Stimulated activated effector memory CD8-positive, alpha-beta T cell treated with anti-CD3 and anti-CD28 coated beads, Interleukin-12 subunit alpha, Interleukin-12 subunit beta, amount 100 ng/mL, for 72 hours (primary cell): ENCODE data around the gene GUCA1A.
"Not testable (repeated sequence)": the region's sequence is repeated elsewhere in the genome, so short reads cannot be mapped to it uniquely, and the experiment has no call there.

Source experiments
- ATAC-seq: fragments of 150-1000 bp; cut with Tn5 transposase; 2 replicates; pipeline ENCODE4 v1.10.0; 2021
- DNase-seq, 2 donors: peaks; one replicate each; pipeline ENCODE4 v3.0.0; 2021 to 2022; ENCODE audit warnings: low spot score in 2 of 2
- H3K27ac Mint-ChIP-seq: one replicate; pipeline ENCODE4 v1.8.0; 2022; ENCODE audit warnings: mild to moderate bottlenecking, mixed read lengths
- H3K36me3 Mint-ChIP-seq: one replicate; pipeline ENCODE4 v1.8.0; 2022; ENCODE audit warnings: mild to moderate bottlenecking, mixed read lengths
- H3K4me1 Mint-ChIP-seq: one replicate; pipeline ENCODE4 v1.8.0; 2022; ENCODE audit warnings: mixed read lengths
- H3K4me3 Mint-ChIP-seq: one replicate; pipeline ENCODE4 v1.8.0; 2022; ENCODE audit warnings: mild to moderate bottlenecking, mixed read lengths
- H3K9me3 Mint-ChIP-seq: one replicate; pipeline ENCODE4 v1.8.0; 2022; ENCODE audit warnings: mixed read lengths

GUCA1A gene

DNA sequence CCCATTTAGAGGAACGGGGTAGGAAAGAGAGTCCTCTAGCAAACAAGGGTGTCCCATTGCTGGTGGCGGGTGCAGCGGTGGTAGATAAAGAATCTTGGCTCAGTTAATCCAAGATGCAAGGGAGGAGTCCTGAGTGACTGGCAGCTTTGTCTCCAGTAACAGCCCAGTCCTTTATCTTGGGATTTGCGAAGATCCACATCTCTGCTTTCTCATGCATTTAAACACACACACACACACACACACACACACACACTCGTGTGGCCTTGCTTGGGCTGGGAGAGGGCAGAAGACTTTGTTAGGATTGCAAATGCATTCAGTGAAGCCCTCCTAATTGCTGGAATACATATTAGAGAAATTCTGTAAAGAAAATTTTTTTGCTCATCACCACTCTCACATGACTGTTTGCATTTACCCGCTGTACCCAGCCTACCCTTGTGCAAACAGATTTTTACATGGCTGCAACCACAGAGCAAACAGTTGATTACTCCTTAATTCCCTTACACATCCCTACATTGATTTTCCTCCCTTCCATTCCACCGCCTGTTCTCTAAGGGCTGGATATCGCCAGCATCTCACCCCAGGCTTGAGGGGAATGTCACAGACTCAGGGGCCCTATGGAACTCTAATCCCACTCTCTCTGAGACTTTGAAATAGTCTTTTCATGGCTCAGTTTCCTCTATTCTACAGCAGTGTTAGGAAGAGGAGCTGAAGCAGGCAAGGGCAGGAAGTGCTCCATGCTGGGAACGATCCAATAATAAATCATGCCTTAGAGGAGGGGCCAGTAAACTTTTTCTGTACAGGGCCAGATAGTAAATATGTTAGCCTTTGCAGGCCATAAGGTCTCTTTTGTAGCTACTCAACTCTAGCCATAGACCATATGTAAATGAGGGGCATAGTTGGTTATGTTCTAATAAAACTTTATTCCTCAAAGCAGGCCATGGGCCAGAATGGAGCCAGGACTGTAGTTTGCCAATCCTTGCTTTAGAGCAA lies 34.2 kb upstream of the GUCA1A start:
- no peak overlapping the region for H3K4me3 Mint-ChIP-seq
- peaks cover 17% of the 10 kb centered on the region for H3K4me1 Mint-ChIP-seq

DNA sequence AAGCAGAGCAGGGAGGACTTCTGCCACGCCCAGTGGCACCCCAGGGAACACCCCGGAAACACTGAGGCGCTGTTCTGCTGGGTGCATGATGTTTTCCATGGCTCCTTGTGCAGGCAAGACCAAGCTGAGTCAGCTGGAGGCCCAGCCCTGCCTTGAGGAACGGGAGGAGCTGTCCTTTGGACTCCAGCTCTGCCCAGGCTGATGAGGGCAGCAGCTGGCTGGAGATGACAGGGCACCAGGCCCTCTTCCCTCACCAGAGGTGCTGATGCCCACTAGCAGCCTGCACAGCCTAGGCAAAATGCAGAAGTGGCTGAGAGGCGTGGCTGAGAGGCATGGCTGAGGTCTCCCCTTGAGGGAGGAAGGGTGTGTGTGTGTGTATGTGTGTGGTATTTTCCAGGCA lies 33.1 kb upstream of the GUCA1A start:
- Mint-ChIP-seq H3K4me1 (peaks cover 17% of the 10 kb centered on the region), H3K4me3 (no peak overlapping the region), H3K36me3 (no peaks in the 10 kb centered on the region), H3K27ac (no peak overlapping the region), H3K9me3 (no peaks in the 10 kb centered on the region)
- ATAC-seq = no peak
- DNase-seq = no peak

More for the DNA sequence above, 34.2 kb upstream of the GUCA1A start:
- no peak for DNase-seq
- ATAC-seq = no peak
- Mint-ChIP-seq H3K9me3 (no peaks in the 10 kb centered on the region), H3K36me3 (no peaks in the 10 kb centered on the region), H3K27ac (no peak overlapping the region)

DNA sequence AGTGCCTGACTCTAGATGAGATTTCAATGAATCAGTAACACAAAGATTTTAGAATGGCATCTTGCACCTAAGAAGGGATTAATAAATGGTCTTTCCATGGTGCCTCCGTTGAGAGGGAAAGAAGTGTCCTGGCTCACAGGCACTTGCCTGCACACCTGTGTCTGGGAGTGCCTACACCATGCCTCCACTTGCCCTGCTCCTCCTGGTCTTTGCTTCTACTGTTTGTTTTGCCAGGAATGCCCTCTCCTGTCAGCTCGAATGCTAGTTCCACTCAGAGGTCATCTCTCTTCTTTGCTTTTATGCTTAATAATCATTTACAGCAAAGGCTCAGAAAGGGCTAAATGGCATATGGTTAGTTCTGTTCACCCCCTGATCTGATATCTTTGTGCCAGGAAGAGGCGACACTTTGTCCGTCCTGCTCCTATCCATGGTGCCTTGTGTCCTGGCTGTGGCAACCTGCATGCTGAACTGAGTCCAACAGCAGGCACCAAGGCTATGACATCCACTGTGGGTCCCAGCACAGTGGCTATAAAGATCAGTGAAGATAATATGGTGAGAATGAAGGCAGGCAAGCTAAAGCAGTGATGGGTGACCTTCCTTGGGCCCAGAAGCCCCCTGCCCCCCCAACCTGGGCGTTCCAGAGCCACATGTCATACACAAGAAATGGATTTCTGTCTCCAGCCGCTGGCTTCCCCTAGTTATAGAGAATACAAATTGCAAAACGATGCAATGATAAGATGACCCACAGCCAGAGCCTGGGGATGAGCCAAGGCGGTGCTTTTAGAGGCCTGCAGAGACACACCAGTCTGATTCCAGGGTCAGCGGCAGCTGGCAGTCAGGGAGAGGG lies 32.2 kb upstream of the GUCA1A start:
- ATAC-seq = no peak
- Mint-ChIP-seq H3K4me1 (peaks cover 17% of the 10 kb centered on the region), H3K9me3 (no peaks in the 10 kb centered on the region), H3K36me3 (no peaks in the 10 kb centered on the region), H3K4me3 (no peak overlapping the region), H3K27ac (no peak overlapping the region)
- DNase-seq = no peak

DNA sequence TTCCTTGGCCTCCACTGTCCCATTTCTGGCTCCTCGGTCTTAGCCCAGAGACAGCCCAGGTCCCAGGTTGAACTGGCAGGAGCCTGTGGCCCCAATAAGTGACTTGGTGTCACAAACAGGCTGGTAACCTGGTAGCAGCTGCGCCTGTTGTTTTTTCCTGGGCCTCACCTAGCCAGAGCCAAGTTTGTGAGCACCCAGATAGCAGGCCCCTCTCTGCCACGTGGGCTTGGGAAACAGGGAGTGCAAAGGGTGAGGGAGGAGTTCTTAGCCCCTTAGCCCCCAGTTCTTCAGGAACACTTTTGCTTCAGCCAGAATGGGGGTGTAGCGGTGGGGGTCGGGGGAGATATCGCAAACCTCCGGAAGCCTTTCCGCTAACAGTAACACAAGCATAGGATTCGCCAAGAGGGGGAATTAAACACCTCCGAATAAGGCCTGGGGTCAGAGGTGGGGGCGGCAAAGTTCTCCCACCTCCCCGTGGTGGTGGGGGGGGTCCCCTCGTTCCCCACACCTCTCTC lies 31.5 kb upstream of the GUCA1A start:
- no peak for ATAC-seq
- no peak overlapping the region for H3K4me3 Mint-ChIP-seq
- no peaks in the 10 kb centered on the region for H3K36me3 Mint-ChIP-seq
- no peak for DNase-seq
- H3K27ac Mint-ChIP-seq = no peak overlapping the region
- peaks cover 12% of the 10 kb centered on the region for H3K4me1 Mint-ChIP-seq
- H3K9me3 Mint-ChIP-seq = no peaks in the 10 kb centered on the region

DNA sequence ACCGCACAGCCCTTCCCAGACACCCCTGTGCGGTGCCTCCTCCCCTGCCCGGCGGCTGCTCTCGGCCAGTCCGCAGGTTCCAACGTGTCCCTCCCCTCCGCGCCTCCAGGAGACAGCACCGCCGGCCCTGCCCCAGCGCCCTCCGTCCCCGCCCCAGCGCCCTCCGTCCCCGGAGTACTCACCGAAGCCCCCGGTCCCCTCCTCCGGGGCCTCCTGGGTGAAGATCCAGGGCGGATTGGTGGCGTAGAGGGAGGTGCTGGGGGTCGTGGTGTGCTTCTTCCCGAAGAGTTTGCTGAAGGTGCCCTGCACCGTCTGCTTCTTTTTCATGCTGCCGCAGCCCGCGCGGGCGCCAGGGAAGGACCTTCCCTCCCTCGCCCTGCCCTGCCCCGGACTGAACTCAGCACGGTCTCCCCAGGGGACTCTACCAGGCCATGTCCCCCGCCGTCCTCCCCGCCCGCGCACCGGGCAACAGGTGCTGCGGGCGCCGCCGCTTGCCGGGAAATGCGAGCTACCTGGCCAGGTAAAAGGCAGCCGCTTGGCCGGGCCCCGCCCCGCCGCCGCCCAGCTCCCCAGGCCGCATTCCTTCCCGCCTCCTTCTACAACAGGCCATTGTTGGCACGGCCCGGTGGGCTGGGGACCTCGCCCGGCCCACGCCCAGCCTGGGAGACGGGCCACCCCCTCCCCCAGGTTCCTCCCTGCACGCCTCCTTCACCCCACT lies 30.9 kb upstream of the GUCA1A start, which contains the start of gene C6orf132:
Gene C6orf132 (minus strand): TSS at position 503 of the 718 bp plus-strand sequence. CDS start 176 bp downstream, at position 327.
- ATAC-seq = peak; percentile 42
- Mint-ChIP-seq H3K9me3 (no peaks in the 10 kb centered on the region), H3K27ac (no peak within 1 kb of the TSS), H3K4me1 (peaks cover 6% of the 10 kb centered on the region), H3K36me3 (no peaks in the 10 kb centered on the region), H3K4me3 (peak within 1 kb of the TSS; percentile 49)
- DNase-seq = no peak

DNA sequence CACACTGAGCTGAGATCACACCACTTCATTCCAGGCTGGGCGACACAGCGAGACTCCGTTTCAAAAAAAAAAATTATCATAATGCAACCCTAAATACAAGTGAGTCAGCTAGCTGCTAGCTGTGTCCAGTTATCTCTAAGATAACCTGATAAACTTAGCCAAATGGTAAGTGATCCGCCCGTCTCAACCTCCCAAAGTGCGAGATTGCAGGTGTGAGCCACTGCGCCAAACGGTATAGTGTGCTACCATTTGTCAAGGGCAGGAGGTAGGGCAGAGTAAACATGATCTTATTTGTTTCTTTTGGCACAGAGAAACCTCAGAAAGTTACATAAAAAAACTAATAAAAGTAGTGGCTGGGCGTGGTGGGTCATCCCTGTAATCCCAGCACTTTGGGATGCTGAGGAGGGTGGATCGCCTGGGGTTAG lies 26.0 kb upstream of the GUCA1A start:
- Mint-ChIP-seq H3K27ac (no peak overlapping the region), H3K4me3 (no peak overlapping the region), H3K36me3 (no peaks in the 10 kb centered on the region), H3K4me1 (peaks cover 6% of the 10 kb centered on the region), H3K9me3 (no peaks in the 10 kb centered on the region)
- DNase-seq (no peak), ATAC-seq (no peak)

DNA sequence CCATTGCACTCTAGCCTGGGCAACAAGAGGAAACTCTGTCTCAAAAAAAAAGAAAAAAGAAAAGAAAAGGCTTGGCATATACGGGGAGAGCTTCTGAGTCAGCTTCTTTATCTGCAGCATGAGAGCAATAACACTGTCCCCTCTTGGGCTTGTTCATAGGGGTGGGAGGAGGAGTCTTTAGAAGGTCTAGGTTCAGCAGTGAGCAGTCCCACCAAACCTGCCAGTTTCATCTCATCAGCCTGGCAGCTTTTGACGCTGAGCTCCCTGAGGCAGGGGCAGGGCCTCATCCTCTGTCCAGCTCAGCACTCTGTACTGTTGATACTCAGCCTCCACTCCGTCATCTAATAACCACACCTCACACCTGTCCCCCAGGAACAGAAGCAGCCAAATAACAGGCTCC lies 25.1 kb upstream of the GUCA1A start:
- no peak for DNase-seq
- peak; percentile 36 for ATAC-seq
- Mint-ChIP-seq H3K4me3 (no peak overlapping the region), H3K9me3 (no peaks in the 10 kb centered on the region), H3K27ac (no peak overlapping the region), H3K36me3 (no peaks in the 10 kb centered on the region), H3K4me1 (no peaks in the 10 kb centered on the region)

DNA sequence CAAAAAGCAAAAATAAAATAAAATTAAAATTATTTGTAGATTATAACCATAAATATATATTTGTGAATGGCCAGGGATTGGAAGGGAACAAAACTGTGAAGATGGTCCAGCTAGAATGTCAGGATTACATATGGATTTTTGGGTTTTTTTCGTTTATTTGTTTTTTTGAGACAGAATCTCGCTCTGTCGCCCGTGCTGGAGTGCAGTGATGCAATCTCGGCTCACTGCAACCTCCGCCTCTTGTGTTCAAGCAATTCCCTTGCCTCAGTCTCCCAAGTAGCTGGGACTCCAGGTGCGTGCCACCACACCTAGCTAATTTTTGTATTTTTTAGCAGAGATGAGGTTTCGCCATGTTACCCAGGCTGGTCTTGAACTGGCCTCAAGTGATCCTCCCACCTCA lies 22.9 kb upstream of the GUCA1A start:
- no peaks in the 10 kb centered on the region for H3K9me3 Mint-ChIP-seq
- DNase-seq (no peak), ATAC-seq (no peak)
- H3K4me1 Mint-ChIP-seq = no peaks in the 10 kb centered on the region
- H3K27ac Mint-ChIP-seq = no peak overlapping the region
- H3K36me3 Mint-ChIP-seq = no peaks in the 10 kb centered on the region
- no peak overlapping the region for H3K4me3 Mint-ChIP-seq

DNA sequence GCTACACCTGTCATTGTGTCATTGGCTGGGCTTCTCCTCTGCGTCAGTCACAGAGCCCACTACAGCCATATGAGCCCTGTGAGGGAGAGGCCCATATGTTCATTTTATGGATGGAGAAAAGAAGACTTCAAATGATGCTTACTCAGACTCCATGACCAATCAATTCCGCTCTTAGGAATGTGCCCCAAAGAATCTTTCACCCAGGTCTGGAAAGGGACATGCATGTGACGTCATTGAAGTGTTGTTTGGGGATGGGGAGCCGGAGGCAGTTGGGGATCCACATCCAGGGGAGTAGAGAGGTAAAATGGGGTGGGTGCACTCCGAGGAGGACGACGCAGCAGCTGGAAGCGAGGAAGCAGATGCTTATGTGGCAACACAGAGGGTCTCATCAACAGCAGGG lies 21.1 kb upstream of the GUCA1A start:
- H3K9me3 Mint-ChIP-seq = no peaks in the 10 kb centered on the region
- H3K4me1 Mint-ChIP-seq = no peaks in the 10 kb centered on the region
- ATAC-seq (no peak), DNase-seq (no peak)
- no peak overlapping the region for H3K4me3 Mint-ChIP-seq
- H3K27ac Mint-ChIP-seq = no peak overlapping the region
- H3K36me3 Mint-ChIP-seq = no peaks in the 10 kb centered on the region

DNA sequence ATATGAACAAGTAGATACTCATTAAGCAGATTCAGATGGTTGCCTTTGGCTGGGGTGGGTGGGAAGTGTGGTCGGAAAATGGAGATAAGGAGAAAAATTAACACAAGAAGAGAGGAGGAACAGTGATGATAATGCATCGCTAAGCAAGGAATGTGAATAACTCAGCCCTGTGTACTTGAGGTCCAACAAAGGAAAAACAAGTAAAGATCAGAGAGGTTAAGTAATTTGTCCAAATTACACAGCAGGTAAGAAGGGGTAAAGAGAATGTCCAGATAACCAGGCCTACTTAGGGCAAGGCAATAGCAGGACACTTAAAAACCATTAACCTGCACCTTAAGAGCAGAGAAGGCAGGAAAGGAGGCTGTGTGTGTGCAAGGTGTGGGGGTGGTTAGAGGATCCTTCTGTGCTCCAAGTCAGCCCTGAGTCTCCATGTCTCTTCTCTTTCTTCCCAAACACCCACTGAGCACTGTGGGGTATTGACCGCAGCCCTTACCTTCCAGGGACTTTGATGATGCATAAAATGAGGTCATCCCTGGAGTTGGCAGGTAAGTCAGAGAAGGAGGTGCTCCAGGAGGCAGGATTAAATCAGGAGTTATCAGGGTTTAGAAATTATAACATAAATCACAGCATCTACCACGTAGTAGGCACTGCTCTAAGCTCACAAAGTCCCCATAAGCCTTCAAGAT lies 20.5 kb upstream of the GUCA1A start:
- not testable (repeated sequence) for H3K27ac Mint-ChIP-seq, H3K4me1 Mint-ChIP-seq, DNase-seq, H3K36me3 Mint-ChIP-seq, H3K4me3 Mint-ChIP-seq, ATAC-seq, H3K9me3 Mint-ChIP-seq

DNA sequence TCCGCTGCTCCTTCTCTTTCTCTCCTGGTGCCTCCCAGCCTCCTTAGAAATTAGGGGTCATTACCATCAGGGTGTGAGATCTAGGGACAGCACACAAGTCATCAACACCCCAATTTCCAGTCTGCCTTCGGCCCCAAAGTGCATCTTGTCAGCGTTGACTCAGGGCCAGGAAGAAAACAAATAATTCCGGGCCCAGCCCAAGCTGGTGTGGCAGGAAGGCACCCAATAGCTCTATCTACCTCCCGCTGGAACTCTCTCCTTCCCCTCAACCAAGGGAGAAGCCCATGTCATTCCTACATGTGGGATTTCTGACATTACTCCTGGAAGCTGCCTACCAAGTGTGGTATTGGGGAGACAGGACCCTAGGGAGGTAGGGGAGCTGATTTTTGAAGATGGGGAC lies 19.2 kb upstream of the GUCA1A start:
- ATAC-seq (no peak), DNase-seq (no peak)
- Mint-ChIP-seq H3K27ac (peak overlapping the region; percentile 38), H3K9me3 (no peaks in the 10 kb centered on the region), H3K36me3 (no peaks in the 10 kb centered on the region), H3K4me1 (no peaks in the 10 kb centered on the region), H3K4me3 (no peak overlapping the region)

DNA sequence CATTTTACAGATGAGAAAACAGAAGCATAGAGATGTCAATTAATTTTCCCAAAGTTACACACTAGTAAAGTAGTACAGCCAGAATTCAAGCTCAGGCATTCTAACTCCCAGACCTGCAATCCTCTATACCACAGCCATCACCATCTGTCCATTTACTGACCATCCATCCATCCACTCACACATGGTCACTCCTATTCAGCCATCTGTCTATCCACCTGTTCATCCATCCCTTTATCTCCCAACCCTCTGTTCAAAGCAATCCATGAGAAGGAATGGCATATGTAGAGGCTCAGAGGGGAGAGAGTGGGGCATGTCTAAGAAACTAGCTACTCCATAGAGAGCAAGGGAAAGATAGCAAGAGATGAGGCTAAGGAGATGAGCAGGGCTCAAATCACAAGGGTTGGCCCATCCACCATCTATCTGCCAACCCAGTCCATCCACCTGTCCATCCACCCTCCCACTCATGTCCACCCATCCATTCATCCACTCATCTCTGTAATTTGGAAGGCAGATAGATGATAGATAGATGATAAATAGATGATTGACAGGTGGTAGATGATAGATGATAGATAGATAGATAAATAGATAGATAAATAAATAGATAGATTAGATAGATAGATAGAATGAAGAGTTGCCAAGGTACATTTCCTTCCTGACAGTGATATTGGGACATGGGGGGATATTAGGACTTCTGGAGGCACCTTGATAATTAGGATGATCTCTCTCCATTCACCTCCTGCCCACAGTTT lies 18.5 kb upstream of the GUCA1A start:
- Mint-ChIP-seq H3K4me3 (no peak overlapping the region), H3K9me3 (no peaks in the 10 kb centered on the region), H3K36me3 (no peaks in the 10 kb centered on the region), H3K4me1 (no peaks in the 10 kb centered on the region), H3K27ac (no peak overlapping the region)
- no peak for DNase-seq
- ATAC-seq = no peak

DNA sequence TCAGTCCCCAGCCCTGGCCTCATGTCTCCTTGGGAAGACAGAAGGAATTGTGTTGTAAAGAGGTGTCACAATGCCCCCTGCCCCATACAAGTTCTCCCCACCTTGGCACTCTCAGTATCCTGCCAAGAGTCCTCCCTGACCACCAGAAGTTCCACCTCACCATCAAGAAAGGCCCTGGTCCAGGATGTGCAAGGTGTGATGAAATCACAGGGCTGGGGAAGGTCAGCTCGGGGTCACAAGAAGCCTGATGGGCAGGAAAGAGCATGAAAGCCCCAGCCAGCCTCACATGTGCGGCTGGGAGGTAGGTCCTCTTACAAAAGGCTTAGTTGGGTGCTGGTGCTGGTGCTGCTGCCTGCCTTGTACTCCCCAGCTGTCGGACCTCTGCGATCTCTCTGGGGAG lies 17.9 kb upstream of the GUCA1A start:
- Mint-ChIP-seq H3K9me3 (no peaks in the 10 kb centered on the region), H3K36me3 (no peaks in the 10 kb centered on the region), H3K27ac (no peak overlapping the region), H3K4me3 (no peak overlapping the region), H3K4me1 (no peaks in the 10 kb centered on the region)
- ATAC-seq (no peak), DNase-seq (no peak)

DNA sequence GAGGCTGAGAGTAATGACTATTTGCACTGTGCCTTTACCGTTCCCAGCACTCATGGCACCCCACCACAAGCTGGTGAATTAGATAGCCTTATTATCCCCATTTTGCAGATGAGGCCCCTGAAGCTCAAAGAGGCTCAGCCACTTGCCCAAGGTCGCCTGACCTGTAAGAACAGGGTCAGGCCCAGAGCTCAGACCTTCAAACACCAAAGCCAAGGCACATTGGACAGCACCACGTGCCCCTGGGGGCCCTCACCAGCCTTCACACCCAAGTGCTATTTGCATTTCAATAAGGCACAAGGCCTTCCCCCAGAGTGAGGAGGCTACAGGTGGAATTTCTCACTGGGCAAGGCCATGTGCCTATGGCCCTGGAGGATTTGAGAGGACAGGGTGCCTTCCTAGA lies 16.5 kb upstream of the GUCA1A start:
- no peak for ATAC-seq
- Mint-ChIP-seq H3K4me3 (no peak overlapping the region), H3K9me3 (no peaks in the 10 kb centered on the region), H3K36me3 (no peaks in the 10 kb centered on the region), H3K27ac (no peak overlapping the region), H3K4me1 (no peaks in the 10 kb centered on the region)
- no peak for DNase-seq
